HFF-Myc (cell line): Measurements from ENCODE around the gene ARL15.

ENCODE experiments used
- DNase-seq: peaks from one replicate; pipeline ENCODE4 v3.0.0-alpha.2; 2011; ENCODE audit warnings: low read depth; ENCODE audit errors: extremely low read depth
- H3K4me3 ChIP-seq: replicated peaks from 2 replicates; pipeline ENCODE4 v1.5.1; 2011; ENCODE audit warnings: low read depth, mild to moderate bottlenecking, control low read depth, low read length
- CTCF ChIP-seq: IDR thresholded peaks from 2 replicates; pipeline ENCODE4 v1.5.1; 2012; ENCODE audit warnings: mild to moderate bottlenecking, low read depth, low read length, control low read depth; ENCODE audit errors: missing control alignments

Gene ARL15

GRCh38 chr5:54288568-54289217 is 21.7 kb downstream of the ARL15 start:
- no peak for TF ChIP-seq CTCF
- no peak overlapping the region for H3K4me3 ChIP-seq
- no peak for DNase-seq

- TF ChIP-seq CTCF = no peak
- no peak for DNase-seq
- H3K4me3 ChIP-seq = no peak overlapping the region
Measured at GRCh38 chr5:54285686-54286085, 24.7 kb downstream of the ARL15 start.

- no peak for DNase-seq
- no peak for TF ChIP-seq CTCF
- no peak overlapping the region for H3K4me3 ChIP-seq
Measured at GRCh38 chr5:54284586-54284985, 25.8 kb downstream of the ARL15 start.

GRCh38 chr5:54282876-54283275 is 27.5 kb downstream of the ARL15 start:
- DNase-seq = no peak
- H3K4me3 ChIP-seq = no peak overlapping the region

GRCh38 chr5:54281960-54282692 is 28.2 kb downstream of the ARL15 start:
- DNase-seq = no peak
- no peak overlapping the region for H3K4me3 ChIP-seq
- no peak for TF ChIP-seq CTCF

More at GRCh38 chr5:54282876-54283275, 27.5 kb downstream of the ARL15 start:
- no peak for TF ChIP-seq CTCF

- no peak overlapping the region for H3K4me3 ChIP-seq
- DNase-seq = no peak
- TF ChIP-seq CTCF = no peak
Measured at GRCh38 chr5:54279960-54280359, 30.4 kb downstream of the ARL15 start.
